Keratinocyte (primary cell): ENCODE results near the gene ZCCHC17.

Experiments
- CTCF ChIP-seq, 3 experiments: IDR thresholded peaks in 1 of 3; conservative IDR thresholded peaks in 1 of 3; optimal IDR thresholded peaks in 1 of 3; 2 replicates in 2 of 3; 3 replicates in 1 of 3; pipeline versions ENCODE3 to v1.5.1; 2011; ENCODE audit warnings: low read length in 3 of 3, mild to moderate bottlenecking in 3 of 3, moderate library complexity in 2 of 3, control low read depth in 1 of 3, inconsistent platforms in 1 of 3; ENCODE audit not compliant: insufficient read depth in 2 of 3; ENCODE audit errors: extremely low read depth in 1 of 3
- EZH2 ChIP-seq: IDR thresholded peaks from one replicate; pipeline ENCODE4 v1.6.1; 2012; ENCODE audit warnings: inconsistent platforms, mild to moderate bottlenecking, low read length, moderate library complexity

- TF ChIP-seq CTCF (optimal IDR thresholded peaks at IDR 0.05 in 1 of 3, IDR thresholded peaks at IDR 0.05 in 1 of 3, conservative IDR thresholded peaks at IDR 0.05 in 1 of 3; ENCODE audit: extremely low read depth in 1 of 3, insufficient read depth in 2 of 3, low read length in 3 of 3): no peak
- TF ChIP-seq EZH2: no peak
Observed at GRCh38 chr1:31302709-31303441, 6.0 kb downstream of the ZCCHC17 start.
